ENCODE data around the gene RPL5. TPM values are rescaled to one million over a fixed set of nuclear protein-coding genes. Genes with fewer than 3 reads are reported as not detected.

The RPL5 gene
- total and polyA plus RNA-seq, 2 of the 4 experiments (the other 2 are of a cell fraction), result 1,406 to 1,679 TPM

- POLR2A ChIA-PET (ENCODE audit: unreplicated experiment), result no interaction called here
- no peaks in the 10 kb centered on the region for H3K79me1 ChIP-seq (ENCODE audit: low read depth in 1 of 2, low read length in 2 of 2)
- dilution Hi-C loops (cut with HindIII; ENCODE audit: low sequenced_read_pairs, unreplicated experiment) (no loop called here), in situ Hi-C loops (cut with MboI; ENCODE audit: low sequenced_read_pairs) (no loop called here), intact Hi-C loops (cut with micrococcal nuclease) (no loop called here)
- no CpG with 5 or more reads among the region's 2 CpGs for WGBS, 2 experiments (ENCODE audit: extremely low coverage in 2 of 2, insufficient read length in 1 of 2)
- H3K56ac ChIP-seq (ENCODE audit: extremely low read depth, insufficient read depth, low read length), result no peak overlapping the region
- no peak overlapping the region for H3K27ac ChIP-seq (ENCODE audit: insufficient read depth, low read length)
- no peak overlapping the region for H3K4me3 ChIP-seq (ENCODE audit: insufficient read depth, low read depth, low read length)
- H3K23ac ChIP-seq (ENCODE audit: low read depth, low read length), result no peak overlapping the region
- H2BK20ac ChIP-seq (ENCODE audit: low read depth, low read length), result no peak overlapping the region
- no peaks in the 10 kb centered on the region for H4K20me1 ChIP-seq (ENCODE audit: insufficient read depth, low read length)
- no peak overlapping the region for H2BK15ac ChIP-seq (ENCODE audit: low read depth, low read length)
- no peak overlapping the region for H3K4me2 ChIP-seq (ENCODE audit: low read depth, low read length)
- no peak overlapping the region for H4K8ac ChIP-seq (ENCODE audit: low read depth in 2 of 2, low read length in 2 of 2)
- no peak overlapping the region for H2AFZ ChIP-seq (replicated peaks; ENCODE audit: low read length, poor library complexity)
- no peak overlapping the region for H2BK5ac ChIP-seq (ENCODE audit: low read depth, low read length, poor library complexity, severe bottlenecking)
- H2BK120ac ChIP-seq (ENCODE audit: low read depth, low read length), result no peak overlapping the region
- H3K18ac ChIP-seq (ENCODE audit: low read depth, low read length), result no peak overlapping the region
- no peaks in the 10 kb centered on the region for H3K36me3 ChIP-seq (ENCODE audit: control insufficient read depth, insufficient read depth, low read length)
- H3K9ac ChIP-seq (ENCODE audit: low read depth, low read length), result no peak overlapping the region
- H3K27me3 ChIP-seq (ENCODE audit: control insufficient read depth, insufficient read depth, low read length), result no peaks in the 10 kb centered on the region
- H3K9me3 ChIP-seq (ENCODE audit: control insufficient read depth, insufficient read depth, low read length), result peaks cover 6% of the 10 kb centered on the region; the same call in 1 of the 2 replicates
- DNase-seq (no peak), ATAC-seq (ENCODE audit: low read depth) (no peak)
- no peak overlapping the region for H3K14ac ChIP-seq (replicated peaks; ENCODE audit: low read depth, low read length)
- H4K5ac ChIP-seq (ENCODE audit: low read depth, low read length), result no peak overlapping the region
- no peaks in the 10 kb centered on the region for H3K9me1 ChIP-seq (ENCODE audit: insufficient read depth, low read length)
- no TSS peak for BruUV-seq (replicated peaks)
- no peak overlapping the region for H2AK9ac ChIP-seq (replicated peaks; ENCODE audit: low read depth, low read length, poor library complexity)
- CTCF ChIA-PET, result interaction anchor here (0.6 to 1.4 kb wide), 2 partner anchors 42 to 280 kb away, joined by 3 to 4 read pairs; no protein-coding TSS in a partner anchor
- no peak for TF ChIP-seq MXI1 (IDR thresholded peaks at IDR 0.05; ENCODE audit: borderline replicate concordance, low read depth, low read length)
- no peak for TF ChIP-seq POLR2A (IDR thresholded peaks at IDR 0.05; ENCODE audit: low read depth, low read length)
- TF ChIP-seq FOS (IDR thresholded peaks at IDR 0.05; ENCODE audit: low read depth, low read length), result no peak
- no peak for TF ChIP-seq CTCF (conservative IDR thresholded peaks at IDR 0.05; ENCODE audit: low read depth, low read length)
- TF ChIP-seq CHD1 (IDR thresholded peaks at IDR 0.05; ENCODE audit: low read depth, low read length), result no peak
- TF ChIP-seq RFX5 (IDR thresholded peaks at IDR 0.05; ENCODE audit: low read depth, low read length), result no peak
- no peak for TF ChIP-seq ELK1 (IDR thresholded peaks at IDR 0.05; ENCODE audit: borderline replicate concordance, low read depth, low read length)
- TF ChIP-seq BHLHE40 (IDR thresholded peaks at IDR 0.05; ENCODE audit: low read depth, low read length), result no peak
- TF ChIP-seq SMC3 (IDR thresholded peaks at IDR 0.05; ENCODE audit: low read depth, low read length), result no peak
- TF ChIP-seq MAZ (IDR thresholded peaks at IDR 0.05; ENCODE audit: borderline replicate concordance, low read depth, low read length), result no peak
- no peak for TF ChIP-seq NFE2L2 (IDR thresholded peaks at IDR 0.05; ENCODE audit: low read depth, low read length)
- no peak for TF ChIP-seq USF2 (IDR thresholded peaks at IDR 0.05; ENCODE audit: low read depth, low read length)
- no peak for TF ChIP-seq RAD21 (IDR thresholded peaks at IDR 0.05; ENCODE audit: low read length)
- no peak for TF ChIP-seq MAFK (IDR thresholded peaks at IDR 0.05; ENCODE audit: low read depth, low read length)
- TF ChIP-seq CEBPB (IDR thresholded peaks at IDR 0.05; ENCODE audit: low read depth, low read length), result no peak
- no peak for TF ChIP-seq RCOR1 (IDR thresholded peaks at IDR 0.05; ENCODE audit: insufficient replicate concordance, low read length)
- H3K4me1 ChIP-seq (ENCODE audit: control insufficient read depth, insufficient read depth, low read length), result peaks cover 2% of the 10 kb centered on the region; the same call in 1 of the 2 replicates
- H2AK5ac ChIP-seq (ENCODE audit: low read depth, low read length), result no peak overlapping the region
- no peak overlapping the region for H4K91ac ChIP-seq (ENCODE audit: insufficient read depth, low read depth, low read length)
- H3K4ac ChIP-seq (ENCODE audit: low read depth, low read length), result no peak overlapping the region
These were observed 41.0 kb upstream of the RPL5 start for GRCh38 chr1:92790867-92791266.

Measured in IMR-90 (cell line).